GM12892 (cell line): Measurements from ENCODE around the gene CARF.

Experiments used
- POLR2A ChIP-seq: IDR thresholded peaks from 2 replicates; pipeline ENCODE4 v1.6.1; 2011; ENCODE audit warnings: low read depth, low read length, control low read depth
- POLR2AphosphoS5 ChIP-seq: IDR thresholded peaks from 2 replicates; pipeline ENCODE4 v1.6.1; 2011; ENCODE audit warnings: low read depth, low read length, control low read depth
- TAF1 ChIP-seq: IDR thresholded peaks from 2 replicates; pipeline ENCODE4 v1.6.1; 2011; ENCODE audit warnings: low read depth, mild to moderate bottlenecking, control low read depth, low read length, borderline replicate concordance

DNA sequence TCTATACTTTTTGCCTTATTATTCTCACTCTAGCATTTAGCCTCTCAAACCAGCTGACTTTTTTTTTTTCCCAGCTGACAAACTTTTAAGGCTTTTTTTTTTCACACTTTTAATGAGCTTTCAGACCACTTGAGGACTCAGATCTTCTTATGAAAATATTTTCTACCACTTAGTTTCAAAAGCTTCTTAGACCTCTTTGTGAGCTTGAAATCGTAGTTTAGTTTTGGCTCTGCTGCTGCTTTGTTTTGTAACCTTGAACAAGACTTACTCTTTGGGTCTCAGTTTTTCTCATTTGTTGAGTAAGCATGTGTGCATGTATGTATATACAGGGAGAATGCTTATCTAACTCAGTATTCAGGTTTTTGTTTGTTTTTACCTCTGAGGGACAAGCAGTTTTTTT is 106.1 kb downstream of the CARF start:
- TF ChIP-seq POLR2A = no peak
- TF ChIP-seq POLR2AphosphoS5 = no peak
- no peak for TF ChIP-seq TAF1
